ENCODE measurements around the gene OIP5.

The OIP5 gene

GRCh38 chr15:41259546-41260189 is 72.7 kb downstream of the OIP5 start:
- no peak for TF ChIP-seq CTCF (IDR thresholded peaks at IDR 0.05; ENCODE audit: control insufficient read depth, insufficient read depth, low read depth, low read length, missing control alignments)
- no peak overlapping the region for H3K4me3 ChIP-seq (ENCODE audit: control insufficient read depth, low read depth, low read length)
- no peak for DNase-seq (ENCODE audit: low read depth)
